ENCODE measurements around the gene MYH7B.

The MYH7B gene

DNA sequence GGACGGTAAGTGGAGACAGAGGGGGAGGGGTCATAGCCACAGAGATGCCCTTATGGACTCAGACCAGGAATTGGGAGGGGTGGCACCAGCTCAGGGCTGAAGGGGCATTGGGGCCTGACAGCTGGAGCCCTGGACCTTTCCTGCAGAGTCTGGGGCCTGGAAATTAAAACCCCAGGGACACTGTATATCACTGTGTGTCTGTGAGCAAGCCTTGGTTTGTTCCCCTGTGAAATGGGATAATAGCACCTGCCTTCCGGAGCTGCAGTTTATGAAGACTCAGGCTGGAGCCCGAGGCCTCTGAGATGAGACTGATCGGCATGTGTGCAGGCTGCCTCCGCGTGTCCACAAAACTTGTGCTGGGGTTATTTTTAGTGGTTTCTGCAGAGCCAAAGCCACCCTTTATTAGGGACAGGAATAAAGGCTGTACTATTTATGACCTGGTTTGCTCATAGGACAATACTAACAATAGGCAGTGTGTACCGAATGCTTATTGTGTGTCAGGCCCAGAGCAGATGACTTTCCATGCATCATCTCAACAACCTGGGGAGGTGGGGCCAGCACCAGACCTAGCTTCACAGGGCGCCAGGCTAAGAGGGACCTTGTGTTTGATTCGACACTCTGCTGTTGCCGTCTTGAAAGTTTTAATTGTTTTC is 22.6 kb downstream of the MYH7B start:
- no peak for DNase-seq

DNA sequence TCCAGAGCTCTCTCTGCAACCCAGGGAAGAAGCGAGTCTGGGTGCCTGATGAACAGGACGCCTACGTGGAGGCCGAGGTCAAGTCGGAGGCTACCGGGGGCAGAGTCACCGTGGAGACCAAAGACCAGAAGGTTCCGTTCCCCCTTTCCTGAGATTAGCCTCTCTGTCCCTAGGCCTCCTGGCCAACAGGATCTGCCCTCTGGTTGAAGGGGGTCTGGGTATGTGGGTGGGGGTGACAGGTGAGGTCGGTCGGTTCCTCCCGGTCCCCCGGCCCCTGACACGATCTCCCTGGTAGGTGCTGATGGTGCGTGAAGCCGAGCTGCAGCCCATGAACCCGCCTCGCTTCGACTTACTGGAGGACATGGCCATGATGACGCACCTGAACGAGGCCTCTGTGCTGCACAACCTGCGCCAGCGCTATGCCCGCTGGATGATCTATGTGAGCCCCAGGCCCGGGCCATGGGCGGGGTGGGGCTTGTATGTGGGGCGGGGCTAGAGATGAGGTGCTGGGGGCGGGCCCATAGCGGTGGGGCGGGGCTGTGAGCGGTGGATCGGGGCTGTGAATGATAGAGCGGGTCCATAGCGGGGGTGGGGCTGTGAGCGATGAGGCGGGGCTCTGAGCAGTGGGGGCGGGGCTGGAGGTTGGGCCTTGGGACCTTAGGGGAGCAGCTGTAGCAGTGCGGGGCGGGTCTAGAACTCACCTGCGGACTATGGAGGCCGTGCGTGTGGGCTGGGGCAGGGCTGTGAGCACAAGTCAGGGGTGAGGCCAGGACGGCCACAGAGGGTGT is 23.9 kb downstream of the MYH7B start:
- DNase-seq = no peak

DNA sequence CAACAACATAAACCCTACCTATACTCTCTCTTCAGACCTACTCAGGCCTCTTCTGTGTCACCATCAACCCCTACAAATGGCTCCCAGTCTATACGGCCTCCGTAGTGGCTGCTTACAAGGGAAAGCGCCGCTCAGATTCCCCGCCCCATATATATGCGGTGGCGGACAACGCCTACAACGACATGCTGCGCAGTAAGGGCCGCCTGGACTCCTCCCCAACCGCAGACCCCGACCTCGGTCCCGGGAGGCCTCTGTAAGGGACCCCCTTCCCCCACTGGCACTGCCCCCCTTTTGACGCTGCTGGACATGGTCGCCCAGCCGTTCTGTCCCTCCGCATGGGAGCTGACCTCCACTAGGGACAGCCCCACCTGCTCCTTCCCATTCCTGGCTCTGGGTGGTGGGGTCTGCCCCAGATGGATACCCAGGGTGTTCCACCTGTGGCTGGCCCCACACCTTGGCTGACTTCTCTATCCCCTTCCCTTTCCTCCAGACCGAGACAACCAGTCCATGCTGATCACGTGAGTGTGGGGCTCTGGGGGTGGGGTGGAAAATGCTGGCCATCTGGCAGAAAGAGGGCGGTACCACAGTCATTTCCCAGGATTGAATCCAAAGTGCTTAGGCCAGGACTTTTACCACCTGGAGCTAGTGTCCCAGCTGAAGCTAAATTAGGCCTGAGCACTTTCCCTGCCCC is 25.0 kb downstream of the MYH7B start:
- DNase-seq = no peak

DNA sequence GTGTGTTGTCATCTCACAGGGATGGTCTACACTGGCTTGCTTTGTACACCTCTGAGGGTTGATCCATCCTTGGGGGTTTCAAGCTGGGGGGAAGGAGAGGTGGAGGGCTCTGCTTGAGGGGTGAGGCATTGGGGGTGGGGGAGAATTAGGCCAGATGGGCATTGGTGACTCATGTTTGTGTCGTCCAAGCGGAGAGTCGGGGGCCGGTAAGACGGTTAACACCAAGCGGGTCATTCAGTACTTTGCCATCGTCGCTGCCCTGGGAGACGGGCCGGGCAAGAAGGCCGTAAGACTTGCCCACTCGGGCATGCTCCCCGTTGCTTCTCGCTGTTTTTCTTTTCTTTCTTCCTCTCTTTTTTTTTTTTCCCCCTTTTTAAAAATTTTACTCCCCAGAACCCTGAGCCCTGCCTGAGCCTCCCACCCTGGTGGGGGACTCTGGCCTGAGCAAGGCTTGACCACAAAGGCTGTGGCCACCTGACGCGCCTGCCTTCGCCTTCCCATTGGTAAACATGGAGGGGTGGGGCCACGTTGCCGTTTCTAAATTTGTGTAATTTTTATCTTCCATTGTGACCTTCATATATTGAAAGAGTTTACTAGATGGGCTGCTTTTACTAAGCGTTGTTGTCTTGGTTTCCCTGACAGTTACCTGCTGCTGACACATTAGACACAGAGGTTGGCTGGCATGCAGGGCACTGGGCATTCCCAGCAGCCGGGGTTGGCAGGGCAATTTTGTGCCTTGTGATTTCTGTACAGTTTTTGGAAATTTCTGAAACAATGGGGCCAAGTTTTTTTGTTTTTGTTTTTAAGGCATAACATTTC is 26.8 kb downstream of the MYH7B start:
- no peak for DNase-seq

DNA sequence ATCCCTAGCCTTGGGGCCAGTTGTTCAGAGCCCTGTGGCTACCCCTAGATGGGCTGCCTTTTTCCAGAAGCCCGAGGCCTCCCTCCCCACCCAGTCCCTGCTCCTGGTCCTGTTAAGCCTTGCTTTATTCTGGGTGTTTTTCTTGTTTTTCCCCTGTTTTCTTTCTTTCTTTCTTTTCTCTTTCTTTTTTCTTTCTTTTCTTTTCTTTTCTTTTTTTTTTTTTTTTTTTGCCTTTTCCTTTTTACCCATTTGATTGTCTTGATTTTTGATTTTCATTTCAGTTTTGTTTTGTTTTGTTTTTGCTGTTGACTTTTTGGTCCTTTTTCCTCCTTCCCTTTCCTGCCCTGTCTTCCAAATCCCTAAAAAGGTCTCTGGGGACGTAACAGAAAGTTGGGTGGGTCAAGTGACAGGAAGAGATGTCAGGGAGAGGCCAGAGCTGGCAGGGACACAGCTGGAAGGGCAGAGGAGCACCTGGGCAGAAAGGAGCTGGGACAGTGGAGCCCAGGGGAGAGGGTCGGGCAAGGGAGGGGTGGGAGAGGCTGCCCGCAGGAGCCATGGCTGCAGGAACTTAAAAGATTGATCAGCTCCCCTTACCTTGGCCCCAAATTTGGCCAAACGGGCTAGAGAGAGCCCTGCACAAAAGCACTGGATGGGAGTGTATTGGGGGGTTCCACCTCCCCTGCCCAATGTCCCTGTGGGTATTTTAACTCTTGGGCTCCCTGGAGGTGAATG is 27.6 kb downstream of the MYH7B start:
- no peak for DNase-seq

DNA sequence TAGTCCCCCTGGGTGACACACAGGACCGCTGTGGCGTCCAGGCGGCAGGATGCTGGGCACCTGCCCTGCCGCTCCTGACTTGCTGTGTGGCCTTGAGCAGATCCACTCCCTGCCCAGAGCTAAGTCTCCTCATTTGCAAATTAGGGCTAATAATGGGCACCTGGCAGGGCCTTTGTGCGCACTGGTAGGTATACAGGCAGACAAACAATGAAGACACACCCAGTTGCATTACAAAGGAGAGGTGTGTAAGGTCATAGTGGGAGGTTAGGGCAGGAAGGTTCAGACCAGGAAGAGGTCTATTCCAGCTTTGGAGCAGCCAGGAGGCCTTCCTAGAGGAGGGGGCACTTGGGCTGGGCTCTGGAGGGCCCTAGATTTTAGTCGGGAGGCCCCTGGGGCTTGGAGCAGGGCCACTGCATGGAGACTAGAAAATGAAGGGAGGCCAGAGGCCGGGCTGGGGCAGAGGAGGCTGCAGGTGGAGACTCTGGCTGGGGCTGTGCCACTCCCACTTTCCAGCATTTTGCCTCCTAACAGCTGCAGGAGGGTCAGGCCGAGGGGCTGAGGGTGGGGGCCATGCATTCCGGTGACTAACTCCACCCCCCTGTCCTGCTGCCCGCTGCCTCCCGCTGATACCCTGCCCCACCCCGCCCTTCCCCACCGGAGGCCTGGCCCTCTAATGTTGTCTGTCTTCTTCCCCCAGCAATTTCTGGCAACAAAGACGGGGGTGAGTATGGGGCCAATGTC is 28.5 kb downstream of the MYH7B start:
- DNase-seq = no peak

DNA sequence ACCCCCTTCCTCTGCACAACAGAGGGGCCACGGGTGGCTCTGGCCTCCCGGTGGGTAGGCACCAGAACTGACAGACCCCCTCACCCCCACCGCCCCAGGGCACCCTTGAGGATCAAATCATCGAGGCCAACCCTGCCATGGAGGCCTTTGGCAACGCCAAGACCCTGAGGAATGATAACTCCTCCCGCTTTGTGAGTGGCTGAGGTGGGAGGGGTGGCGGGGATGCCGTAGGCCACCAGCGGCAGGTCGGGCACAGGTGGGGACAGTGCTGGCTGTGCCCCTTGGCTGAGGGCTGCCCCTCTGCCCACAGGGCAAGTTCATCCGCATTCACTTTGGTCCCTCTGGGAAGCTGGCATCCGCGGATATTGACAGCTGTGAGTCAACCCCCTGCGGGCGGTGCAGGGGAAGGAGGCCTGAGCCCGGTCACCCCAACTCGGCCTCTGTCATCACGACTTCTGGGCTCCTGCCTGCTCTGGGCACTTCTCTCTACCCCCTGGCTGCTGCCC is 29.1 kb downstream of the MYH7B start:
- DNase-seq = no peak

DNA sequence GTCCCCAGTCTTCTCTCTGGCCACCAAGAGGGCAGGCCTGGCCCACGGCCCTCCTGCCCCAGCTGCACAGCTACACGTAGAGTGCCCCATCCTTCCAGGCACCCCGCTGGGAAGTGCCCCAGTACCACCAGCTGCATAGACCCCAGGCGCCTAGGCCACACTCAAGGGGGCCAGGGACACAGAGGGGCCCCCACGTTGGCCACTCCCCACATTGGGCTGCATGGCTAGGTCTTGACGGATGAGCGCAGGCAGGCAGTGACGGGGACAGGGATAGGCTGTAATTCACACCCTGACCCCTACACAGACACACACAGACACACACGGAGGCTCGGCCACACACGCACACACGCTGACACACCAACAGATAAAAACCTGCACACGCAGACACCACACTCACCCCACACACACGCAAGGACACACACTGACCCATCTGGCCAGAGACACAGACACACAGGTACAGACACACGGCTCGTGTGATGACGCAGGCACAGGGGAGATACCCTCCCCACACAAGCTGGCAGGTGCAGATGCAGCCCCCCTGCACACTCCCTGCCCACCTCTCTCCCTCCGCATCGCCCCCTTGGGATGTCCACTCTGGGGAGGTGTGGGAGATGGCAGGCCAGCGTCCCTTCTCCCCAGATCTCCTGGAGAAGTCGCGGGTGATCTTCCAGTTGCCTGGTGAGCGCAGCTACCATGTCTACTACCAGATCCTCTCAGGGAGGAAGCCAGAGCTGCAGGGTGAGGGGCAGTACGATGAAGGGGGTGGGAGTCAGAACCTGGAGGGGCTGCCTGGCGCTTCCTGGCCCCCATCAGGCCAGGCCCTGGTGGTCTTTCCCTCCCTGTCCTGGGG is 30.0 kb downstream of the MYH7B start:
- DNase-seq = no peak

DNA sequence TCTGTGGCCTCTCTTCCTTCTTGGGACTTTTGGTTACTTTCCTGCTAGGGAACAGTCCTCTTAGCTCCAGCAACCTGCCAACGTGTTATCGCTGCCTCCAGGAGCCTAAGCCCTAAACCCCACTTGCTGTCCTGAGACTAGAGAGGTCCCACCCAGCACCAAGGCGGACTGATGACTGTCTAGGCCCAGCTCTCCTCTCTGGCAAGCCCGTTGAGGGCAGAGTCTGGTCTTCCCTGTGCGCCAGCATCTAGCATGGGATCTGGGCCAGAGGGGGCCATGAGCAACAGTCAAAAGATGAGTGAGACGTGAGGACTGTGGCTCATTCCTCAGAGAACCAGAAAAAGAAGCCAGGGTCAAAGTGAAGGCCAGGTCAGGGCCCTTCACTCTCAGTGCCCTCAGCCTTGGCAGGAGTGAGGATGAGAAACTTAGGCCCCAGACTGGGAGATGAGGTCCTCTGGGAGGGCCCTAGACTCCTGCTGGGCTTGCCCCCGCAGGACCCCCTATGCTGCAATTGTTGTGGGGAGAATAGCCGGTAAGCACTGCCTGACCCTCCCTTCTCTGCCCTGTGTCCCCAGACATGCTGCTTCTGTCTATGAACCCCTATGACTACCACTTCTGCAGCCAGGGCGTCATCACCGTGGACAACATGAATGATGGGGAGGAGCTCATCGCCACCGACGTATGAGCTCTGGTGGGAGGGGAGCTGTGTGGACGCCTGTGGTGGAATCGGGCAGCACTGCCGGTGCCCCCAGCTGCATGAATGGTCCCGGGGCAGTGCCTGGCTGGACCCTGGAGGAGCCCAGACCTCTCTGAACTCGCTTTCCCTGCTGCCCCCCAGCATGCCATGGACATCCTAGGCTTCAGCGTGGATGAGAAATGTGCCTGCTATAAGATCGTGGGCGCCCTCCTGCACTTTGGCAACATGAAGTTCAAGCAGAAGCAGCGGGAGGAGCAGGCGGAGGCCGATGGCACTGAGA is 30.9 kb downstream of the MYH7B start:
- DNase-seq = peak; percentile 26

DNA sequence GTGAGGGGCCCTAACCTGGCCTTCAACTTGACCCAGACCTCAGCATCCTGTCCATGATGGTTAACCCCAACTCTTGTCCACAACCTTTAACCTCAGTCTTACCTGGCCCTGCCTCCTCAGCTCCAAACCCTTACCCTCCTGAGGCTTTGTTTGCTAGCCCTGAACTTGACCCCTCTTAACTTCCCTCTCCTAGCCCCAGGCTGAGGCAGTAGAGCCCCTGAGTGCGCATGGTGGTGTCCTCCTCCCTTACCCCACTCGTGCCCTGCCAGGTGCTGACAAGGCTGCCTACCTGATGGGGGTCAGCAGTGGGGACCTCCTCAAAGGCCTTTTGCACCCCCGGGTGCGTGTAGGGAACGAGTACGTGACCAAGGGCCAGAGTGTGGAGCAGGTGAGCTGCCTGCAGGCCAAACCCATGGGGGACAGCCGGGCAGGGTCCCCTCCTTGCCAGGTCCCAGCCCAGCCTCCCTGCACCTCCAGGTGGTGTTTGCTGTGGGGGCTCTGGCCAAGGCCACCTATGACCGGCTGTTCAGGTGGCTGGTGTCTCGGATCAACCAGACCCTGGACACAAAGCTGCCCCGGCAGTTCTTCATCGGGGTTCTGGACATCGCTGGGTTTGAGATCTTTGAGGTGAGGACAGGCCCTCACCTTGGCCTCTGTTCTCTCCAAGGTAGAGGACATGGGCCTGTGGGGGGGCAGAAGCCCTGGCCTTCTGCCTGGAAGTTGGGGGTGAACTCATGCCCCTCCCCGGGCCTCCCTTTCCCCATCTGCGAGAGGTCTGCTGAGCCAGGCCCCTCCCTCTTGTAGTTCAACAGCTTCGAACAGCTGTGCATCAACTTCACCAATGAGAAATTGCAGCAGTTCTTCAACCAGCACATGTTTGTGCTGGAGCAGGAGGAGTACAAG is 31.9 kb downstream of the MYH7B start:
- DNase-seq = no peak

DNA sequence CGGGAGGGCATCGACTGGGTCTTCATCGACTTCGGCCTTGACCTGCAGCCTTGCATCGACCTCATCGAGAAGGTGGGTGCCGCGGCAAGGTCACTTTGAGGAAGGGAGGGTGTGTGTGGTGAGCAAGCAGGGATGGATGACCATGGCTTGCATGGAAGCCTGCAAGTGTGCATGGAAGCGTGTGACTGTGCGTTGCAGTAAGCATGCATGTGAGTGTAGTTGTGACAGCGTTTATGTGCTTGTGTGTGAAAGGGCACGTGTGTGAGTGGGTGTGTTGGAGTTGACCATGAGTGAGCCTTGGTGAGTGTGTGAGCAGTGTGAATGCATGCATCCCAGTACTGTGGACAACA is 32.5 kb downstream of the MYH7B start:
- peak; percentile 20 for DNase-seq

DNA sequence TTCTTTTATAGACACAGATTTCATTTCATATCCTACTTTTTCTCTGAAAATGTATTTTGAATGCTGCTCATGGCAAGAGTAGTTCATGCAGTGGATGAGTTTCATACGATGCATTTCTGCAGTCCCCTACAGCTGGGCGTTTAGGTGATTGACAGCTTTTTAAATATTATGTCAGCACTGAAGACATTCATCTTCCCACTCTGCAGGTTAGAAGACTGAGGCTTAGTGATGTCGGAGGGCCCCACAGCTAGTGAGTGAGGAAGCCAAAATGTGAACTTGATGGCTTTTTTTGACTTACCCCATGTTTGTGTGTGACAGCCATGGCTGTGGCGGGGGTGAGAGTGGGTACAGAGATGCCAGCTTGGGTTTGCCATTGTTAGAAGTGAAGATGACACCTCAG is 33.5 kb downstream of the MYH7B start:
- no peak for DNase-seq

DNA sequence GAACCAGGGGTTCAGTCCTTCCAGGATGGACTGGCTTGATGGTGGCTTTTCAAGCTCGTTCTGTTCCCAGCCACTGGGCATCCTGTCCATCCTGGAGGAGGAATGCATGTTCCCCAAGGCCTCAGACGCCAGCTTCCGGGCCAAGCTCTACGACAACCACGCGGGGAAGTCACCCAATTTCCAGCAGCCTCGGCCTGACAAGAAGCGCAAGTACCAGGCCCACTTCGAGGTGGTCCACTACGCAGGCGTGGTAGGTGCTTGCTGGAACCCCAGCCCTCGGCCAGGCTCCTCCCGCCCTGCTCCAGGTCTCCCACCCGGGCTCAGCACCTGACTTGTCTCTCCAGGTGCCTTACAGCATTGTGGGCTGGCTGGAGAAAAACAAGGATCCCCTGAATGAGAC is 34.0 kb downstream of the MYH7B start:
- DNase-seq = no peak

DNA sequence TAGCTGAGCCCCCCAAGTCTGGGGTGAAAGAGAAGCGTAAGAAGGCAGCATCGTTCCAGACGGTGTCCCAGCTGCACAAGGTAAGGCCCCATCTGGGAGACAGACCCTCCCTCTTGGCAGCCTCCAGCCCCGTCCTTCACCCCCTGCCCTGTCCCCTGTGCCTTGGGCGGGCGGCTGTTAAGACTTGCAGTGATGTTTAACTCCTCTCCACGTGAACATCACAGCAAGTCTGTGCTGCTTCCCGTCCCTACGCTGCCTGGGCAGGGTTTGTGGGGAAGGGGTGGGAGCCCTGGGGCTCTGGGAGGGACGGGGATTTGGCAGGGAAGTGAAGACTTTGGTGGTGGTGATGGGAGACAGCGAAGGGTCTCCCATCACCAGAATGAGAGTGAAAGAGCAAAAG is 34.6 kb downstream of the MYH7B start:
- no peak for DNase-seq

DNA sequence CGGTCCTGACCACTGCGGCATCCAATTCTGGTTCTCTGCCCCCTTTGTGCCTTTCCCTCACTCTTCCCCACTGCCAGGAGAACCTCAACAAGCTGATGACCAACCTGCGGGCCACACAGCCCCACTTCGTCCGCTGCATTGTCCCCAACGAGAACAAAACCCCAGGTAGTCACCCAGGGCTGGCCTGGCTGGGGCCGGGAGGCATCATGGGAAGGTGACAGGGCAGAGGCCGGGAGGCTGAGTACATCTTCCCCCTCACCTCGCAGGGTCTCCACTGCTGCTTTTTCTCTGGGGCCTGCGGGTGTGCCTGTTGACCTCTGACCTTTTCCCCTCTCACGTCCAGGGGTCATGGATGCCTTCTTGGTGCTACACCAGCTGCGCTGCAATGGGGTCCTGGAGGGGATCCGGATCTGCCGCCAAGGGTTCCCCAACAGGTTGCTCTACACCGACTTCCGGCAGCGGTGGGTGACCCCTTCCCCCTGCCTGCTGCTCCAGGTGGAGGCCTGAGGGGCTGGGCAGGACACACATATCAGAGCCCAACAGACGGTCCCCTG is 35.1 kb downstream of the MYH7B start:
- DNase-seq = no peak

DNA sequence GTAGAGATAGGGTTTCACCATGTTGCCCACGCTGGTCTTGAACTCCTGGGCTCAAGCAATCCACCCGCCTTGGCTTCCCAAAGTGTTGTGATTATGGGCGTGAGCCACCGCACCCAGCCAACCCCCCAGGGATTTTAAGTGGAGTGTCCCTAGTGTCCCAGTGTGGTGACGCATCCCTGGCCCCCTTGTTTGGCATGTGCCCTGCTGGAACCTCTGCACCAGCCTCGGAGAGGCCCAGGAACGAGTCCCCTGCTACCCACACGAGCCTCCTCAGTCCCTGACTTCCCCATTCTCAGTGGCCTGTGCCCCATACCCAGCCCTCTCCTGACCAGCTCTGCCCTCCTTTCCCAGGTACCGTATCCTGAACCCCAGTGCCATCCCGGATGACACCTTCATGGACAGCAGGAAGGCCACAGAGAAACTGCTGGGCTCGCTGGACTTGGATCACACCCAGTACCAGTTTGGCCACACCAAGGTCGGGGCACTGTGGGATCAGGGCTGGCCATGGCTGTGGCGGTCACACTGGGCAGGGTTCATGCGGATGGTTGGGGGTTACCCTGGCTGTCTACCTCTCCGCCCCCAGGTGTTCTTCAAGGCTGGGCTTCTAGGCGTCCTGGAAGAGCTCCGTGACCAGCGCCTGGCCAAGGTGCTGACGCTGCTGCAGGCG is 37.2 kb downstream of the MYH7B start:
- DNase-seq = no peak

DNA sequence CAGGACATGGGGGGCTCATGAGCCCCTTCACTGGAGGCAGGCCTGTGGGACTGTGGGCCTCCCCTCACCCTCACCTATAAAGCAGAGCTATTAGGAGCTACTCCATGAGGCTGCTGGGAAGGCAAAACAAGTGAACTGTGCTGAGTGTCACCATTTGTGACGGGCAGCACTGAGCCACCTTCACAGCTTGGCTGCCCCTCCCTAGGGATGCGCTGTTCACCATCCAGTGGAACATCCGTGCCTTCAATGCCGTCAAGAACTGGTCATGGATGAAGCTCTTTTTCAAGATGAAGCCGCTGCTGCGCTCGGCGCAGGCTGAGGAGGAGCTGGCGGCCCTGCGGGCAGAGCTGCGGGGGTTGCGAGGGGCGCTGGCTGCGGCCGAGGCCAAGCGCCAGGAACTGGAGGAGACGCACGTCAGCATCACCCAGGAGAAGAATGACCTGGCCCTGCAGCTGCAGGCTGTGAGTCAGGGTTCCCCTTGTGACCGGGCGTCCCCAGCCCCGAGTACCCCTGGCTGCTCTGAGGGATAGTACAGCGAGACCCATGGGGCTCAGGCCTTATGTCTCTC is 38.4 kb downstream of the MYH7B start:
- no peak for DNase-seq

All from DMS53 (cell line).